ENCODE data around the gene NR2F6. TPM values are rescaled to one million over a fixed set of nuclear protein-coding genes. Genes with fewer than 3 reads are reported as not detected.

NR2F6 gene
- total RNA-seq, 1 donor from 2014 or later = 50.5 TPM

DNA sequence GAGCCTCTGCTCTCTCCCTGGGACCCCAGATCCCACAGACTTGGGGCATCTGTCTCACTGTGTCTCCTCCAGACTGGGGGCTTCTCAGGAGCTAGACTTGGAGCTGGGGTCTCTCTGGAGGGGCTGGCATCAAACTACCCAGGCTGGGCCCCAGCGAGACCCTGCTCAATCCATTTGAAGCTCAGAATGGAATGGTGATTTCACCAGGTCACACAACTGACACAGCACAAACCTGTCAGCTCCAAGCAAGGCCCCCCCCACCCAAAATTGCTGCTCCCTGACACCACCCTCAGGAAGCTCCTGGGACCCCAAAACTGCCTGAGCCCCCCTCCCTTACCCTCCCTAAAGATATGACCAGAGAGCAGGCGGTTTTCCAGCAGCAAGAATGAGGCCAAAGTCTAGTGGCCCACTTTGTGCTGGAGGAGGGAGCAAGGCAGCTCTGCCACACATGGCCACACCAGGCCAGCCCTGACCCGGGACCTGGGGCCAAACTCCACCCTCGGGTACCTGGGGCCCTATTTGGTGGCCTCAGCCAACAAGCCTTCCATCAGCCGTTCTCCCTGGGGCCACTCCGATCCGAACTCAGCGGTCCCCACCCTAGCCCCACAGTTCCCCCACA is 2.4 kb downstream of the NR2F6 start:
- DNase-seq (ENCODE audit: low spot score) = no peak
- intact Hi-C loops (cut with DNase I) = loop anchor here (10.0 kb wide), 1 partner anchor 109 kb away; no protein-coding TSS in a partner anchor

DNA sequence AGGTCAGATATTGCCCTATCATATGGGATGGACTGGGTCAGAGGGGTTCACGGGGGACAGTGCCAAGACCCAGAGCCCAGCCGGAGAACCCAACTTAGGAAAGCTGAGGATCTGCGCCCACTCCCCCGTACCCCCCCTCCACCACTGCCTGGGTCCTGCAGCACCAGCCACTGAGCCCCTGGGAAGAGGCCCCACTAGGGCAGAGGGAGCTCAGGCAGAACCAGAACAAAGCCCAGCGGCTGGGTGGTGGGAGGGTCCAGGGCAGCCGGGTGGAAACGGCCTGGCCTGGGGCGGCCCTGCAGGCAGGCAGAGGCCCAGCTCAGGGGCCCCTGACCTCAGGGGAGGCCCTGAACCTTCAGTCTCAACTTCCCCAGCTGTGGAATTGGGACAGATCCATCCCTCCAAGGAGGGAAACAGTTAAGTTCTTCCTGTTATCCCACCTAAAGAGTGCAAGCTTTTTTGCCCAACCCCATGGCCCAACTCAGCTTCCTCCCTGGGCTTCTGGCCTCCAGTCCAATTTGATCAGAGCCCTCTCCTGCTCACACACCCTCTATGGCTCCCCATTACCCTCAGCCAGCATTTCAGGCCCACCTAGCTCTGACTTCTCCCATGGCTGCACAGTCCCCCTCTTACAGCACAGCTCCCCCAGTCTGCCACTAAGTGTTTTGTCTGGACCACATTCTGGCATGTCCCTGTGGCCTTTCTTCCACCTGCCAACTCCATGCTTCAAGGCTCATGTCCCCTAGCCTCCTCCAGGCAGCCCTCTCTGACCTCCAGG is 3.1 kb downstream of the NR2F6 start:
- DNase-seq (ENCODE audit: low spot score) = no peak
- intact Hi-C loops (cut with DNase I) = loop anchor here (10.0 kb wide), 1 partner anchor 108 kb away; no protein-coding TSS in a partner anchor

DNA sequence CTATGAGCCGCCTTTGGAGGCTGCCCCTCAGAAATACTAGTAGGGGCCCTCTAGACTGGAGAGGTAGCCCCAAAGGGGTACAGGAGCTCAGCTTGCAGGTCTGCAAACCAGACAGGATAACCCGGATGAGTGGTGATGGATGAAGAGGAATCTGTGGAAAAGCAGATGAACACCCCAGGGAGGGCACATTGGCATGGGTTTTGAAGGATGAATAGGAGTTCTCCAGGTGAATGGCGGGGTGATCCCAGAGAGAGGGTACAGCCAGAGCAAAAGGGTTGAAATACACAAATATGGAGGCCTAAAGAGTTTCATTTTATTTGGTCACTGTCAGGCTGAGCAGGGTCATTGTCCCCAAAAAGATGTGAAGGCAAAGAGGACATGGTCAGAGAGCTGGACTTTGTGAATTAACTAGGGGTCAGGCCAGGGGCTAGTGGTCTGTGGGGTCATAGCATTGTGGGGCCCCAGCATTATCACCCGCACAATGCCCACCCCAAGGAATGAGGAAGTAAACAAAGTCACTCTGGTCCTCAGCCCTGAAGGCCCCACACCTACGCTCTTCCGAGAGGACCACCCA is 4.8 kb downstream of the NR2F6 start:
- no peak for DNase-seq (ENCODE audit: low spot score)
- intact Hi-C loops (cut with DNase I) = loop anchor here (10.0 kb wide), 1 partner anchor 106 kb away; no protein-coding TSS in a partner anchor

DNA sequence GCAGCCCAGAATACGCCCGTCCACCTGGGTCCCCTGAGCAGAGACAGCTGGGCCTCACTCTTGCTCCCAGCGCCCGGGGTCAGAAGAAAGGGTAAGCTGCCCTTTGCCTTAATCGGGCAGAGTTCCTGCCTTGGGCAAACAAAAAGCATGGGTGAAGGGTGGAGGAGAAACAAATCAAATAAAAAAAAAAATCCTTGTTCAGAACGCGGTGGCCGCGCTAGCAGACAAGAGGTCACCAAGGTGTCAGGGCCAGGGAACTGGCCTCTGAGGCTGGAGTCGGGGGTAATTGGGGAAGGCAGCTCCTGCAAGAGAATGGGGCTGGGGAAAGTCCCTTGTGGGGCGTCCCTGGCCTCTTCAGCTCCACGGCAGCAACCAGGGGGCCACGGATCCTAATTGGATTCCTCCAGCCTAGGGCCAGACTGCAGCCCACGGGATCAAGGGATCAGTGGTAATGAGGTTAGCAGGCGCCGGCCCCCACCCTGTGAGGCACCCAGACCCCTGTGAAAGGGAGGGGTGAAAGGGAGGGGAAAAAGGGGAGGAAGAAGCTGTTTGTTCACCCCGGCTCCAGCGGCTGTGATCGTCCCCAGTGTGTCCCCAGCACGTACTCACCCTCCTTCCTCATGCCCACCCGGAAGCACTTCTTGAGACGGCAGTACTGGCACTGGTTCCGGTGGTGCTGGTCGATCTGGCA is 5.5 kb downstream of the NR2F6 start:
- intact Hi-C loops (cut with DNase I) = loop anchor here (10.0 kb wide), 1 partner anchor 105 kb away; no protein-coding TSS in a partner anchor

DNA sequence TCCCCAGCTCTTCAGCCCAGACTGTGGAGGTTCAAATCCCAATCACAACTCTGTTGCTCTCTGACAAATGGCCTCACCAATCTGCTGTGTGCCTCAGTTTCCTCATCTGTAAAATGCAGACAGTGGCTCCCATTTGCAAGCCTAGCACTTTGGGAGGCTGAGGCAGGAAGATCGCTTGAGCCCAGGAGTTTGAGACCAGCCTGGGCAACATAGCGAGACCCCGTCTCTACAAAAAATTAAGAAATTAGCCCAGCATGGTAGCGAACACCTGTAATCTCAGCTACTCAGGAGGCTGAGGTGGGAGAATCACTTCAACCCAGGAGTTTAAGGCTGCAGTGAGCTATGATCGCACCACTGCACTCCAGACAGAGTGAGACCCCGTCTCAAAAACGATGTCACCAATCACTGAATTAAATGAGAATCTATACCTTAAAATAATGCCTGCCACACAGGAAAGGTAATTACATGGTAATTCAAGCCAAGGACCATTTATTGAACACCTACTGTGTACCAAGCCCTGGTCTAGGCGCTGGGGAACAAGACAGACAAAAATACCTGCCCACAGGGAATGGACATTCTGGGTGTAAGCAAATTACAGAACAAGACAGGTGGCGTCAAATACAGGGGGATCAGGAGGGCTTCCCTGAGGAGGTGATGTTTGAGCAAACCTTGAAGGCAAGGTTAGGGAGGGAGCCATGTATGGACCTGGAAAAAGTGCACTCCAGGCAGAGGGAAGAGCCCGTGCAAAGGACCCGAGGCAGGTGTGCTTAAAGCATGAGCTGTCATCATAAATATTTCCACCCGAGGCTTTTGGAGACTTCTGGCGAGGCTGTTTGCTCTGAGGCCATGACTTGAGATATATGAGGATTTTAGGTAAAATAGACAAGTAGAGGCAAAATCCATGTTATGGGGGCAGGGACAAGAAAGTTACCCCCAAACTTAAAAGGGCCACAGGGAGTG is 7.7 kb downstream of the NR2F6 start:
- intact Hi-C loops (cut with DNase I) = no loop called here
- no peak for DNase-seq (ENCODE audit: low spot score)

More for the DNA sequence above, 5.5 kb downstream of the NR2F6 start:
- no peak for DNase-seq (ENCODE audit: low spot score)

DNA sequence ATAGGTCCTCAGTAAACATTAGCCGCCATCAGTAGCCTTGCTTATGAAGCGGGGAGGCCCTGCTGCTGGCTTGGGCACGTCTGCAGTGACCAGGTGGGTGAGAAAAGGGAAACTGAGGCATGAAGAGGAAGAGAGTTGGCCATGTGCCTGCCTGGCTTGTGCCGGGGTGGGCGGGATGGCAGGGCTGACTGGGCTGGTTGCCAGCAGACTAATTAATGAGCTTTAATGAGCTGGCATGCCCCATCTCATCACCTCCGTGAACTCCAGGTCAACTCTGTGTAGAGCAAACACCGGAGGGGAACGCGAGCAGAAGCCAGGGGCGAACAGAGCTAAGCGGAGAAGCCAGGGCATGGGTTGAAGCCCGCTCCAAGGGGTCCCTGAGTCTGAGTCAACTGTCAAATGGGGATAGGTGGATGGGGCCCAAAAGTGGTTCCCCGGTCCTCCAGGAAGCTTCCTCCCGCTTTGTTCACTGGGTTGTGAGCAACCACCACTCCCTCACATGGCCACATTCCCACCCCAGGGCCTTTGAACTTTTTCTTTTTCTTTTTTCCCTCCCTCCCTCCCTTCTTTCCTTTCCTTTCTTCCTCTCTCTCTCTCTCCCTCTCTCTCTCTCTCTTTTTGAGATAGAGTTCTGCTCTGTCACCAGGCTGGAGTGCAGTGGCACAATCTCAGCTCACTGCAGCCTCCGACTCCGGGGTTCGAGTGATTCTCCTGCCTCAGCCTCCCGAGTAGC is 8.7 kb downstream of the NR2F6 start:
- no peak for DNase-seq (ENCODE audit: low spot score)
- intact Hi-C loops (cut with DNase I) = no loop called here

DNA sequence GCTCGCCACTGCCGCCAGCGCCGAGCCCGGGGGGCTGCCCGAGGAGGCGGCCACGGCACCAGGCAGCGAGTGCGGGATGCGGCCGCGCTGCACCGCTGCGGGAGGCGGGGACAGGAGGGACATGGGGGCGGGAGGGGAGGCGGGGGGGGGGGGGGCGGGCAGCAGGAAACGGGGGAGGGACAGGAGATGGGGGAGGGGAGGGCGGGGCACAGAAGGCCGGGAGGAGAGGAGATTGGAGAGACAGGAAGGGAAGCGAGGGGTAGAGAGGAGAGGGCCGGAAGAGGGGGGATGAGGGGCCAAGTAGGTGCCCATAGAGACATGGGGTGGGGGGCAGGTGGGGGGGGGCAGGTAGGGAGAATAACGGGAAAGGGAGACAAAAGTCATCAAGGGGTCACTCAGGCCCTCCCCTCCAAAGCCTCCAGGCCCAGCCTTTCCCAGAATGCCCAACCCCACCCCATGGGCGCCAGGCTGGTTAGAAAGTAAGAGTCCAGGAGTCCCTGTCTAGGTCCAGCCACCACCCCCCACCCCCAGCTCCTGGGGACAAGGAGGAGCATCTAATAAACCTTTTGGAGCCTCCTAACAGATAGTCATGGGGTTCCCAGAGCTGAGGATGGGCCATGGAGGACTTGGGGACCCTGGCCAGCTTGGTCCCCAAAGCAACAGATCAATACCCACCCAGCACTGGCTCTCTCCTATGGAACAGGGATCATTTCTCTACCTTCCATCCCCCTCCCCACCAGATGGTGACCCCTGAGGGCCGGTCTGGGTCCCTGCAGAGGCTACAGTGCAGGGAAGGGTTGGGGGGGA is 9.5 kb downstream of the NR2F6 start:
- intact Hi-C loops (cut with DNase I) = loop anchor here (2.0 kb wide), 1 partner anchor 167 kb away; no protein-coding TSS in a partner anchor
- no peak for DNase-seq (ENCODE audit: low spot score)

DNA sequence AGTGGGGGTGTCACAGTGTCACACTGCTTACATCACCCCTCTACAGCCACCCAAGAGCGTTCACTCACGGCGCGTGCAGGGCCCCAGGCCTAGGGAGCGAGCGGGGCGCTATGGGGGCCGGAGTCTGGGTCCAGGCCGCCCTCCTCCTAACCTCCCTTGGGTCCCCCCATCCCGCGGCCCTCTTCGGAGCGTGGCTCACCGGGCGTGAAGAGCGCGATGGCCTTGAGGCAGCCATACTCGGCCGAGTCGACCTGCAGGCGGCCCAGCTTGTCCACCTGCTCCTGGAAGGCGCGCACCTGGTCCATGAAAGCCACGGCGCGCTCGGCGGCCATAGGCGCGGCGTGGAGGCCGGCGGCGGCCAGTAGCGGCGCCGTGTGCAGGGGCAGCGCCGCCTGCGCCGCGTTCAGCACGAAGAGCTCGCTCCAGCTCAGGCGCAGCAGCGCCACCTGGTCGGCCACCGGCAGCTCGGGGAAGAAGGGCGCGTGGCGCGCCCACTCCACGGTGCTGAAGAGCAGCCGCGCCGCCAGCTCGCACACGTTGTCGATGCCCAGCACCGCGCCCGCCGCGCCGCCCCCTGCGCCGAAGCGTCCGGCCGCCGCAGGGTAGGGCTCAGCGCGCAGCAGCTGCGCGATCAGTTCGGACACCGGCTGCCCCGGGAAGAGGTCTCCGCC is 10.3 kb downstream of the NR2F6 start:
- DNase-seq (ENCODE audit: low spot score) = peak; percentile 91
- intact Hi-C loops (cut with DNase I) = loop anchor here (2.0 kb wide), 1 partner anchor 167 kb away; no protein-coding TSS in a partner anchor

DNA sequence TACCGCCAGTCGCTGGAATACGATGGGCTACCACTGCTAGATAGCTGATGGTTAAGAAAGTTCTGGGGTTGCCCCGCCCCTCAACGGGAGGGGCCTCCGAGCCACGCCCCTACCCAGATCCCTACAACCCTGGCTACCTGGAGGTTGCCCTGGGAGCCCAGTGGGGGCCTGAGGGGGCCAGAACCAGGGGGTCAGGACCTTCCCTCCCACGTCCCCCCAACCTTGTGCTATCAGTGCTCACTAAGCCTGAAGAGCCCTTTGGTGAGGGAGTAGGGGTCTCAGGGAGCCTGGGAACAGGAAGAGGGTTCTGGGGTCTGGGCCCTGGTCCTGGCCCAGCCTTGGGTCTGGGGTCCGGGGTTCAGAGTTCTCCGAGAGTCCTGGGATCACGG is 10.8 kb downstream of the NR2F6 start:
- no peak for DNase-seq (ENCODE audit: low spot score)

DNA sequence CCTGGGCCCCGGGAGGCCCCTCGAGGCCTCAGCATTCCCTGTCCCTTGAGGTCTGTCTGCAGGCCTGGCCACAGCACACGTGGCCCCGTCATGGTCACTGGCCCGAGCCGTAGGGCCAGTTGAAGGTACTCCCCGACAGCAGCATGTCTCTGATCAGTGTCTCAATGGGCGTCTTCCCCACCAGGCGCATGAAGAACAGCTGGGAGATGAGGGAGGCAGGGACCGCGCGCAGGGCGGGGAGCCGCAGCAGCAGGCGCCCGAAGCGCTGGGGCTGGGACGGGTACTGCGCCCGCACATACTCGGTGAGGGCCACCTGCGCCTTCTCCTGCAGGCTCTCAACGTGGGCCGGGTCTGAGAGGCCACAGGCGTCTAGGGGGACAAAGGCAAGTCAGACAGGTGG is 13.5 kb downstream of the NR2F6 start:
- intact Hi-C loops (cut with DNase I) = no loop called here
- no peak for DNase-seq (ENCODE audit: low spot score)

More for the DNA sequence above, 10.8 kb downstream of the NR2F6 start:
- intact Hi-C loops (cut with DNase I) = loop anchor here (2.0 kb wide), 1 partner anchor 166 kb away; no protein-coding TSS in a partner anchor

DNA sequence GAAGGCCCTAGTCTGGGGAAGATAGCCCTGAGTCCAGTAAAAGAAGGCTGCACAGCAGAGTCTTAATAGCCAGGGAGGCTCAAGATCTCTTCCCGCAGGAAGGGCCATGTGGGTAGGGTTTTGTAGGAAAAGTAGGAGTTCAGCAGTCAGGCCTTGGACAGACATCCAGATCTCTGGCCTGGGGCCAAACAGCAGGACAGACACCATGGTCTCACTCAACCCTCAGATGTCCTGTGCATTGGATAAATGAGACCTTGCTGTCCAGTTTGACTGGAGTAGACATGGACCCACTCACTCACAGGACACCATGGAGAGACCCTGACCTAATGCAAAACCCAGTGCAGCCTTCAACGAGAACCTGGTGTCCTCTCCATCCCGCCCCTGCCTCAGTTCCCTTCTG is 15.8 kb downstream of the NR2F6 start:
- no peak for DNase-seq (ENCODE audit: low spot score)
- intact Hi-C loops (cut with DNase I) = loop anchor here (5.0 kb wide), 1 partner anchor 153 kb away; the partner anchor contains the start of genes HAUS8 and MYO9B

DNA sequence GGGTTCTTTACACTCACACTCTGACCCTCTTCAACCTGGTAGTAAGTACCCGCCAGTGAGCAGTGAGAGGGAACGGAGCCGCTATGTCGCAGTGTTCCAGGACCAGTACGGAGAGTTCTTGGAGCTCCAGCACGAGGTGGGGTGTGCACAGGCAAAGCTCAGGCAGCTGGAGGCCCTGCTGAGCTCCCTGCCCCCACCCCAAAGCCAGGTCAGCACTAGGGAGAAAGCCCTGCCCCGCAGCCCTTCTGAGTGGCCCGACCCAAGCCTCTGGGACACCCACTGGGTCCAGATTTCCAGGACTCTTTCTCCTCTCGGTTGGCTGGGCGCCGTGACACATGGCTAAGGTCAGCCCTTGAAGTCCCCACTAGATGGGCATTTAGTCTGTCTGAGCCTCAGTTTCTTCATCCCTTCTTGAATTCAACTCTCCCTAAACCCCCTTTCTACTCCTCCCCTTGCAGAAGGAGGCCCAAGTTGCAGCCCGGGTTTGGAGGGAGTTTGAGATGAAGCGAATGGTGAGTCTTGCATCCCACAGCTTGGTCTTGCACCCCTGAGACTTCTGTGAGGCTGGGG is 17.8 kb downstream of the NR2F6 start:
- DNase-seq (ENCODE audit: low spot score) = no peak
- intact Hi-C loops (cut with DNase I) = loop anchor here (5.0 kb wide), 1 partner anchor 151 kb away; the partner anchor contains the start of genes HAUS8 and MYO9B

DNA sequence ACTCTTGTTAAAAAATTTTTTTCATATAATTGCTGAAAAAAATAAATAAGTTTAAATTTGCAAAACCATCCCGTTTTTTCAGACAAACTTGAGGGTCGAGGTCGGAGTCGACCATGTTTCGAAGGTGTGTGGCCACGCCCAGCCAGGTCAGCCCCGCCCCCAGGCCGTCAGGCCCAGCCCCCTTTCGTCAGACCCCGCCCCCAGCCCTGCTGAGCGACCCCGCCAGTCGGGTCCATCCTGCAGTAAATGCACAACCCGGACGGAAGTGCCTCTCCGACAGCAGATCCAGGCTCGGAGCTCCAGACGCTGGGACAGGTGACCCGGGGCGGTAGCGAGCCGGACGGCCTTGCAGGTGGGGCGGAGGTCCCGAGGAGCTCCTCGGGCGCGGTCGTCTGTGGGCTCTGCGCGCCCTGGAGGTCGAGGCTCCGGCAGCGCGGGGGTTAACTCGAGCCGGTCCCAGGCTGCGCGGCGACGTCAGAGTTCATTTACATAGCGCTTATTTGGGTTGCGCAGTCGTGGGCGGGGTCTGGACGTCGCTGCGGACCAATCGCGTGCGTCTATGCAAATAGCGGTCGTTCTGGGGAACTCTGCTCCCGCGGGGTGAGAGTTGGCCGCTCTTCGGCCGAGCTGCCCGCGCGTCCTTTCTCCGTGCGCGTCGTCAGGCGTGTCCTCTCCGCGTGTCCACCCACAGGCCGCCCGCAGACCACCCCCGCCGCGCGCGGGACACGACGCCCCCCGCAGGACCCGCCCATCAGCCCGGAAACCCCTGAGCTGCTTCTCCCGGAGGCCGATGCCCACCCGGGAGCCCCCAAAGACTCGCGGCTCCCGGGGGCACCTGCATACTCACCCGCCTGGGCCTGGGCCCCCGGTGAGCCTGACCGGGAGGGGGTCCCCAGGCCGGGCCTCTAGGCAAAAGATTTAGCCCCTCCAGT is 19.5 kb downstream of the NR2F6 start, which contains the start of gene OCEL1:
OCEL1 (plus strand) TSS at position 225 of the 932 bp plus-strand sequence; CDS start at position 247, 22 bp downstream.
- intact Hi-C loops (cut with DNase I) = loop anchor here (5.0 kb wide), 1 partner anchor 149 kb away; the partner anchor contains the start of genes HAUS8 and MYO9B
- DNase-seq (ENCODE audit: low spot score) = peak; percentile 99

DNA sequence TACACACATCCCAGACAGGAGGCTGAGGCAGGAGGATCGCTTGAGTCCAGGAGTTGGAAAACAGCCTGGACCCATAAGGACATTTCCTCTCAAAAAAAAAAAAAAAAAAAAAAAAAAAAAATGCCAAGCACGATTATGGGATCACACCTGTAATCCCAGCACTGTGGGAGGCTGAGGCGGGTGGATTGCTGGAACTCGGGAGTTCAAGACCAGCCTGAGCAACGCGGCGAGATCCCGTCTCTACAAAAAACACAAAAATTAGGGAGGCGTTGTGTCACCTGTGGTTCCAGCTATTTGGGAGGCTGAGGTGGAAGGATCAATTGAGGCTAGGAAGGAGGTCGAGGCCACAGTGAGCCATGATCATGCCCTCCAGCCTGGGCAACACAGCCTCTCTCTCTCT is 20.7 kb downstream of the NR2F6 start:
- no peak for DNase-seq (ENCODE audit: low spot score)
- intact Hi-C loops (cut with DNase I) = loop anchor here (5.0 kb wide), 1 partner anchor 148 kb away; the partner anchor contains the start of genes HAUS8 and MYO9B

Measured in cardiac septum (tissue), 1 donor.